Testis (tissue), 3 donors: ENCODE data around the gene IGFBPL1. TPM values are rescaled to one million over a fixed set of nuclear protein-coding genes. Genes with fewer than 3 reads are reported as not detected.
A peak's percentile ranks its signal among the peaks of the same experiment; 100 is the strongest.
"Not testable (repeated sequence)": the region's sequence is repeated elsewhere in the genome, so short reads cannot be mapped to it uniquely, and the experiment has no call there.

ENCODE experiments used
- DNase-seq: peaks from one replicate; pipeline ENCODE4 v3.0.0-alpha.2; 2019
- H3K27ac ChIP-seq, 2 donors: fragments of 200-600 bp; sonication (generic); one replicate each; pipeline ENCODE4 v1.5.1; 2019
- H3K27me3 ChIP-seq: fragments of 200-600 bp; sonication (generic); one replicate; pipeline ENCODE4 v1.5.1; 2019
- H3K36me3 ChIP-seq: fragments of 200-600 bp; sonication (generic); one replicate; pipeline ENCODE4 v1.5.1; 2017; ENCODE audit warnings: low read depth; ENCODE audit errors: missing control alignments
- H3K4me1 ChIP-seq: fragments of 200-600 bp; sonication (generic); one replicate; pipeline ENCODE4 v1.5.1; 2019
- H3K4me3 ChIP-seq, 2 donors: fragments of 200-600 bp; sonication (generic); one replicate each; pipeline ENCODE4 v1.5.1; 2017 to 2019
- H3K9me3 ChIP-seq: fragments of 200-600 bp; sonication (generic); one replicate; pipeline ENCODE4 v1.5.1; 2017
- POLR2A ChIP-seq: fragments of 450-650 bp; IDR thresholded peaks from one replicate; pipeline ENCODE4 v1.6.1; 2017; ENCODE audit warnings: antibody characterized with exemption, mild to moderate bottlenecking, moderate library complexity
- WGBS, 2 donors: methylation state at CpG; one replicate each; pipeline ENCODE4 v1.1.5; 2018; 5-methylcytosine and 5-hydroxymethylcytosine counted together
- intact Hi-C: fragments of 100-400 bp; cut with DNase I; formaldehyde crosslinking; loops from one replicate; pipeline ENCODE4 v1.15.1; 2023; ENCODE audit warnings: low total_unique reads
- polyA plus RNA-seq: library from polyadenylated mRNA; stranded (reverse); fragments of 350-450 nt; fragmentation: Illumina TruSeq; extraction: RNeasy Lipid Tissue Mini Kit (QIAGEN cat#74804); gene quantifications from one replicate; pipeline ENCODE4 v1.2.3, GENCODE V29; 2014; ENCODE audit warnings: low read depth, low replicate concordance; ENCODE audit not compliant: insufficient read depth
- total RNA-seq, 2 donors: library from RNA; depleted of rRNA; stranded (reverse); fragments of >200 nt; gene quantifications; one replicate each; pipeline ENCODE4 v1.2.3, GENCODE V29; 2016
- TF ChIP-seq, protein P1 (sequence below), 3 experiments: fragments of 450-650 bp in 2 of 3; fragments of 200-600 bp in 1 of 3; sonication (generic) in 1 of 3; IDR thresholded peaks; one replicate each; pipeline ENCODE4 v1.5.1; 2016 to 2019; ENCODE audit warnings: antibody characterized with exemption in 3 of 3, mild to moderate bottlenecking in 2 of 3, moderate library complexity in 1 of 3

The IGFBPL1 gene
- total and polyA plus RNA-seq, 3 donors from 2014 or later: 5.8 to 18.4 (median 18.0) TPM

DNA sequence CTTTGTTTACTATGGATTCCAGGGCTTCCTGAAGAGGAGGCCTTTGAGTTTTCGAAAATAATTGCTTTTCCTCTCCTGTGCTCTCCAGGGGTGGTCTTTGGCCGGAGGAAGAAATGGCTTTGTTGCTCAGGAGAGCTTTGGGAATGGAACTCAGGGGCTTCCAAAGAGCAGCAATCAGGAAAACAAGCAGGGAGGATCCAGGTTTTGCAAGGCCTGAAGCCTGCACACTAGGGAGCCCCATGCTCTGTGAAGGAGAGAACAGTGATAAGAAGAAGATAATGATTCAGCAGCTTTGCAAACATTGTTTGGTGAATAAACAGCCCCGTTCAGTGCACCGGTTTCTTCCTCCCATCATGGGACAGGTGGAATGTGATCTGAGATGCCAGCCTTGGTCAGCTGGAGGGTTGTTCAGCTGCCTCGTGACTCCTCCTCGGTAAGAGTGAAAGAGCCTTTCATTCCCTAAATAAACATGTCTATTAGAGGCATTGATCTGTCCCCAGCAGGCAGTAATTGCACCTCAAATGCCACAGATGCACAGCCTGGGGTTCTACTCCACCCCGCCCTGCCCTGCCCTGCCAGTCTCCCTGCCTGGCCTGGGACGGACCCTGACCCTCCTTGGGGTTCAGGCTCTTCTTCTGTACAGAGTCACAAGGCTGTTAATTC is 43.3 kb downstream of the IGFBPL1 start:
- Histone ChIP-seq H3K27ac (peak overlapping the region; percentile 73 to 81), H3K4me3 (no peak overlapping the region), H3K9me3 (no peaks in the 10 kb centered on the region), H3K27me3 (no peaks in the 10 kb centered on the region), H3K36me3 (no peaks in the 10 kb centered on the region), H3K4me1 (peaks cover 31% of the 10 kb centered on the region)
- 47 to 49% methylated on average over 8 of the region's 8 CpGs for WGBS, 2 donors
- intact Hi-C loops: no loop called here
- peak; percentile 87 for DNase-seq
- TF ChIP-seq, protein P1, sequence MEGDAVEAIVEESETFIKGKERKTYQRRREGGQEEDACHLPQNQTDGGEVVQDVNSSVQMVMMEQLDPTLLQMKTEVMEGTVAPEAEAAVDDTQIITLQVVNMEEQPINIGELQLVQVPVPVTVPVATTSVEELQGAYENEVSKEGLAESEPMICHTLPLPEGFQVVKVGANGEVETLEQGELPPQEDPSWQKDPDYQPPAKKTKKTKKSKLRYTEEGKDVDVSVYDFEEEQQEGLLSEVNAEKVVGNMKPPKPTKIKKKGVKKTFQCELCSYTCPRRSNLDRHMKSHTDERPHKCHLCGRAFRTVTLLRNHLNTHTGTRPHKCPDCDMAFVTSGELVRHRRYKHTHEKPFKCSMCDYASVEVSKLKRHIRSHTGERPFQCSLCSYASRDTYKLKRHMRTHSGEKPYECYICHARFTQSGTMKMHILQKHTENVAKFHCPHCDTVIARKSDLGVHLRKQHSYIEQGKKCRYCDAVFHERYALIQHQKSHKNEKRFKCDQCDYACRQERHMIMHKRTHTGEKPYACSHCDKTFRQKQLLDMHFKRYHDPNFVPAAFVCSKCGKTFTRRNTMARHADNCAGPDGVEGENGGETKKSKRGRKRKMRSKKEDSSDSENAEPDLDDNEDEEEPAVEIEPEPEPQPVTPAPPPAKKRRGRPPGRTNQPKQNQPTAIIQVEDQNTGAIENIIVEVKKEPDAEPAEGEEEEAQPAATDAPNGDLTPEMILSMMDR (IDR thresholded peaks at IDR 0.05): no peak
- TF ChIP-seq POLR2A: no peak

- 71 to 75% methylated on average over 6 of the region's 6 CpGs for WGBS, 2 donors
- H3K4me1 ChIP-seq: peaks cover 31% of the 10 kb centered on the region
- intact Hi-C loops: no loop called here
- TF ChIP-seq, protein P1 (IDR thresholded peaks at IDR 0.05): no peak
- TF ChIP-seq POLR2A: no peak
- no peaks in the 10 kb centered on the region for H3K27me3 ChIP-seq
- no peaks in the 10 kb centered on the region for H3K9me3 ChIP-seq
- H3K27ac ChIP-seq: peak overlapping the region; percentile 73 to 81
- DNase-seq: no peak
- no peaks in the 10 kb centered on the region for H3K36me3 ChIP-seq
- H3K4me3 ChIP-seq: no peak overlapping the region
These were observed 43.9 kb downstream of the IGFBPL1 start for GRCh38 chr9:38380230-38380871.

DNA sequence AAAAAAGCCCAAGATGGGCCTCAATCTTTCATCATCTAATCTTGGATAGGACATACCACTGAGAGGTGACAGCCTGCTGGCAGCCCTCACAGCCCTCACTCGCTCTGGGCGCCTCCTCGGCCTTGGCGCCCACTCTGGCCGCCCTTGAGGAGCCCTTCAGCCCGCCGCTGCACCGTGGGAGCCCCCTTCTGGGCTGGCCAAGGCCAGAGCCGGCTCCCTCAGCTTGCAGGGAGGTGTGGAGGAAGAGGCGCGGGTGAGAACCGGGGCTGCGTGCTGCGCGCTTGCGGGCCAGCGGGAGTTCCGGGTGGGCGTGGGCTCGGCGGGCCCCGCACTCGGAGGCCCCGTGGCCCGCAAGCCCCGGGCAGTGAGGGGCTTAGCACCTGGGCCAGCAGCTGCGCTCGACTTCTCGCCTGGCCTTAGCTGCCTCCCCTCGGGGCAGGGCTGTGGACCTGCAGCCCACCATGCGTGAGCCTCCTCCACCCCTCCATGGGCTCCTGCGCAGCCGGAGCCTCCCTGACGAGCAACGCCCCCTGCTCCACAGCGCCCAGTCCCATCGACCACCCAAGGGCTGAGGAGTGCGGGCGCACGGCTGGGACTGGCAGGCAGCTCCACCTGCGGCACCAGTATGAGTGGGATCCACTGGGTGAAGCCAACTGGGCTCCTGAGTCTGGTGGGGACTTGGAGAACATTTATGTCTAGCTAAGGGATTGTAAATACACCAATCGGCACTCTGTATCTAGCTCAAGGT is 46.7 kb downstream of the IGFBPL1 start:
- H3K36me3 ChIP-seq: not testable (repeated sequence)

GRCh38 chr9:38376021-38376670 is 48.1 kb downstream of the IGFBPL1 start:
- H3K9me3 ChIP-seq: no peaks in the 10 kb centered on the region
- H3K27me3 ChIP-seq: no peaks in the 10 kb centered on the region
- no peak overlapping the region for H3K4me3 ChIP-seq
- intact Hi-C loops: no loop called here
- peaks cover 25% of the 10 kb centered on the region for H3K4me1 ChIP-seq
- TF ChIP-seq POLR2A: no peak
- TF ChIP-seq, protein P1 (IDR thresholded peaks at IDR 0.05): no peak
- H3K27ac ChIP-seq: peak overlapping the region in 1 of 2 donors; percentile 10
- 54 to 67% methylated on average over 6 to 9 of the region's 9 CpGs for WGBS, 2 donors
- no peak for DNase-seq
- H3K36me3 ChIP-seq: no peaks in the 10 kb centered on the region

More for the DNA sequence above, 46.7 kb downstream of the IGFBPL1 start:
- H3K9me3 ChIP-seq, H3K27ac ChIP-seq, intact Hi-C loops, H3K27me3 ChIP-seq, DNase-seq: not testable (repeated sequence)
- Histone ChIP-seq H3K4me3 (peak overlapping the region; percentile 16 to 44), H3K4me1 (peaks cover 31% of the 10 kb centered on the region)
- WGBS, 2 donors: 52 to 57% methylated on average over 14 to 42 of the region's 42 CpGs

GRCh38 chr9:38375572-38375963 is 48.7 kb downstream of the IGFBPL1 start:
- WGBS, 2 donors: 77 to 80% methylated on average over 10 of the region's 10 CpGs
- Histone ChIP-seq H3K27me3 (no peaks in the 10 kb centered on the region), H3K27ac (no peak overlapping the region), H3K4me1 (peaks cover 19% of the 10 kb centered on the region), H3K4me3 (no peak overlapping the region), H3K36me3 (no peaks in the 10 kb centered on the region), H3K9me3 (no peaks in the 10 kb centered on the region)
- no peak for DNase-seq
- no peak for TF ChIP-seq POLR2A
- TF ChIP-seq, protein P1 (IDR thresholded peaks at IDR 0.05): no peak
- intact Hi-C loops: no loop called here
